Activated T-cell treated with anti-CD3 and anti-CD28 coated beads for 1 hour (primary cell): ENCODE measurements around the gene PKD1L1.
A peak's percentile ranks its signal among the peaks of the same experiment; 100 is the strongest.
"Not testable (repeated sequence)": the region's sequence is repeated elsewhere in the genome, so short reads cannot be mapped to it uniquely, and the experiment has no call there.

ENCODE experiments used
- DNase-seq: peaks from one replicate; pipeline ENCODE4 v3.0.0-alpha.2; 2020; ENCODE audit warnings: low read depth

Gene PKD1L1

DNA sequence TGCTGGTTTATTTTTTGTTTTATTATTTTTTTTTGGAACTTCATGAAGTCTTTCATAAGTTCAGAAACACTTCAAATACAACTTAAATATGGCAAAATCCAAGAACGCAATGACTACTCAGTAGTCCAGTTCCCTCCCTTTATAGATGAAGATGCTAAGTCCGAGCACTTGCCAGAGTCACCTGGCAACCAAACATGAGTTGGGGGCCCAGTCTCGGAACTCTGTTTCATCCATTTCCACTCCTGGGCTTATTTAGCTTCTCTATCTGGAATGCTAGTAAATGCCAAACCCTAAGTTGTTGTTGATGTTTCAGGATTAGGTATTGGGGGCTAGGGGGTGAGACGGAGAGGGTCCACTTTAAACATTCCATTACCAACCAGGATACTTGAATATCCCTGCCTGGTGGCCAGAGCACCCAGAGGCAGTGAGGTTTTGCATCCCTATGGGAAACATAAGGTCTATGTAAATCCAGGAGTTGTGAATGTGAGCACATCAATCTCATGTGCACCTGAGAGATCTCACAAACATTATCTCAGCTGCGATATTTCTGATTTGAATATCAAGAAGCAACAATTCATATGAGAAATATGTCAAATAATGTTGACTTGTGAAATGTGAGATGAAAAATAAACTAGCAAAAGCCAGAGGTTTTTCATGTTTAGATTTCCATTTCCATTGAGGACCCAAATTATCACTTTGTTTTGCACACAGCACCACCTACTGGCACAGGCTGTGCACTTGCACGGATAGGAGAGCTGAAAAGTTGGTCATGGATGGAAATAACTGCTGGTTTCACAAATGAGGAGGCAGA, 129.3 kb downstream of the PKD1L1 start:
- peak; percentile 18 for DNase-seq

DNA sequence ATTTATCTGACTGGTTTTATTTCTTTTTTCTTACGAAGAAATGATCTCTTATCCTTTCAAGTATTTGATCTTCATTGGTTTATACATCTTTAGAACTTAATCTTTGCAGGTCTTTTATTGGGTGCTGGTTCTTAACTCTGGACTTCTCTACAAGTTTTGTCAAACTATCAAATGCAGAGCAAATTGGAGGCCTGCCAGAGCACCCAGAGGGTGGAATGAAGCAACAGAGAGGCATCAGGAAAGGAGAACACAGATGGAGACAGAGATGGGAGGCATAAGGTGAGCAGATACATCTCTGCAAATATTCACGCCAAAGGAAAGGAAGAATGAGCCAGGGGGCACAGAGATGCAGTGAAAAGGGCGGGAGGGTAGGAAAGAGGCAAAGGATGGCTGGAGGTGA, 130.3 kb downstream of the PKD1L1 start:
- no peak for DNase-seq

DNA sequence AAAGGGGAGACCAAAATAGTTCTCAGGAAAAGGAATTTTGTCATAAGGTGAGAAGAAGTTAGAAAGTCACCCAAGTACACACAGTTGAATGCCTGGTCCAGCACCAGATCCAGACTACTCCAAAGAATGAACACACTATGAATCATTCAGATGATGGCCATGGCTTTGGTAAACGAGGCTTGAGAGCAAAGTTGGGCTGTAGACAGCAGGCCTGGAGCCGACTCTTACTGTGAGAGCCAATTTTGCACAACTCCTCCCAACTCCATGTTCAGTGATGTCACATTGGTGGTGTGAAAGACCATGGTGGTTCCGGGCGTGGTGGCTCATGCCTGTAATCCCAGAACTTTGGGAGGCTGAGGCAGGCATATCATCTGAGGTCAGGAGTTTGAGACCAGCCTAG, 131.6 kb downstream of the PKD1L1 start:
- no peak for DNase-seq

DNA sequence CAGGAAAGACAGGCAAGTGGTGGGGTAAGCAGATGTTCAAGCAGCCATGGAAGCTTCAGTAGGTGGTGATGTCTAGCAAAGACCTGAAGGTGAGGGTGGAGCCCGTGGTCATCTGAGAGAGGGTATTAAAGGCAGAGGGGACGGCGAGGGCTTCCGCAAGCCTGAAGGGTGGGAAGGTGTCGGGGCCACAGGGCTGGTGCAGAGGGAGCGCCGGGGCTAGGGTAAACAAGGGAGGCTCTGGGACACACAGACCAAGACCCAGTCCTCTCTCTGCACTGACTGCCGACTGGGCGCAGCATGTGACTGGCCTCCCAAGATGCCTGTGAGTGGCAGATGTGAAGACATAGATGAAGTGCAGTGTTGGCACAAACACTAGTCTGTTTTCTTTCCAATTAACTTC, 132.4 kb downstream of the PKD1L1 start:
- no peak for DNase-seq

DNA sequence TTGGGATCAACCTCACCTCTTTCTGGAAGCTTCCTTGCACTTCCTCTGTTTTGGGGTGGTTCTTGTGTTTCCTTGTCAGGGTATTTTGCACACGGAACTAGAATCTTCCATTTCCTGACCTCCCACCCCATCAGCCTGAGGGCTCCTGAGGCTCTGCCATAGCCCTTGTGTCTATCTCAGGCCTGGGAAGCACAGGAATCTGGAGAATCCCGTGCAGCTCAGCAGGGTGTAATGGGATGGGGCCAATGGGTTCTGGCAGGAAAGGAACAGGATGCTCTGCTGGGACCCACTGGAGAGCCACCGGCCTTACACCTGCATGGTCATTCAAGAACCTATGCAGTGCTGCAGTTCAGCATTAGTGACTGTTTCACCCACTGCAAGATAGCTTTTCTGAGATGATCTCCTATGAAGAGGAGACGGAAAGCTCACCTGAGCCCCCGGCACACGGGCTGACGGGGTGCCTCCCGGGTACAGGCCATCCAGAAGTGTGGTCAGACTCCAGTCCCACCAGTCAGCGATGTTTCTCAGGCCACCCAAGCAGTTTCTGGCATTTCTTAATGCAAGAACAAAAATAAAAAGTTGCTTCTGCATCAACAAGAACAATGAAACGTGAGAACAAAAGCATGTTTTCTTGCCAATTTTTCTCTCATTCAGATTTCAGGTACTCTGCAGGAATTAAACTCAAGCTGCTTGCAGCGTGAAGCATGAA, 133.2 kb downstream of the PKD1L1 start:
- no peak for DNase-seq

DNA sequence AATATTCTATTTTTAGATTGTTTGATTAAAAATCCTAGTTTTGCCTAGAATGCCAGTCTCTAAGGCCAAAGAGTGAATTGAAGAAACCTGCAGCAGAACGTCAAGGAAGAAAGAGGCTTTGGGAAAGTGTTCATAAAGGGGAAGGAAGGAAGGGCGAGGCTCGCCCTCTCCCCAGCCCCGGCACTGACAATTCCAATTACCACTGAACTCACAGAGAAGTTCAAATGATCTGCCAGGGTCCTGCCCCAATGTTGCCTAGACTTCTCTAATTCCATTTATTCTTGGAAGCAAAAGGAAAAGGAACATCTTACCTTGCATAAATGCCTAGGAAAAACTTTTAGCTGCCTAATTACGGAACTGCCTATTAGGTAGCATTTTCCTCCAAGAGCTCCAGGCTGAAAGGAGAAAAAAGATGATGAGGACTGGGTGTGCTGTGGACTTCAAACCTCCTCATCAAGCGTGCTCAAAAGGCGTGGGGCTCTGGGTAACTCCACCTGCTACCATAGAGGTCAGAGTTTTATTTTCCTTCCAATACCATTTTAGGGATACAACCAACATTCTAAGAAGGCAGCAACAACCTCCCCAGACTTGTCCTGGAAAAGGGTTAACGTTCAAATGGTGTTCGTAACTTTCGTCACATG, 134.5 kb downstream of the PKD1L1 start:
- no peak for DNase-seq

DNA sequence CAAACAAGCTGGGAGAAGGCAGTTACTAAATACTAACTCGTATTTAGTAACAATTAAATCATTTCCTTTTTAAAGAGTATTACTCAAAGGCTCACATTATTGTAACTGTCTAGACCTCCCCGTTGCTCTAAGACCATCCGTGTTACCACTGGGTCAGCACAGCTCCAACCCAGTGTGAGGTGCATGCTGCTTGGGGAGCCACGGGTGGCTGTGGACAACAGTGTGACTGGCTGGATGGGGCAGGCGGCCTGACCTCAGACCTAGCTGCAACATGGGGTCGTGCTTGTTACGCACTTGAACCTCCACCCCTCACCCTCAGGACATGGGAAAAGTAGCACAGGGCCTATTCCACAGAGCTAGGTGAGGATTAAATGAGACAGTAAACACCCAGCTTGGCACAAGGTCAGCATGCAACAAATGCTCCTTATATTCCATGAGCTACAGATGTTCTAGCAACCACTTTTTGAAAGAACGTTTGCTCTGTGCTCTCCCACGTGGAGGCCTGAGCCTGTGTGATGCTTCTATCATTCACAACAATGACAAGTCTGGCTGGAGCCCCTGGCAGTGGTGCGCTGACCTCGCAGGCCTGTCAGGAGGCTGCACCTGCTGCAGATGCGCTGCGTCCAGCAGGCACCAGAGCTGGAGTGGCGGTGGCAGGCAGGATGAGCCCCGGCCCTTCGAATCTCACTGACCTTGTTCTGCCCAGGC, 135.7 kb downstream of the PKD1L1 start:
- DNase-seq = no peak

DNA sequence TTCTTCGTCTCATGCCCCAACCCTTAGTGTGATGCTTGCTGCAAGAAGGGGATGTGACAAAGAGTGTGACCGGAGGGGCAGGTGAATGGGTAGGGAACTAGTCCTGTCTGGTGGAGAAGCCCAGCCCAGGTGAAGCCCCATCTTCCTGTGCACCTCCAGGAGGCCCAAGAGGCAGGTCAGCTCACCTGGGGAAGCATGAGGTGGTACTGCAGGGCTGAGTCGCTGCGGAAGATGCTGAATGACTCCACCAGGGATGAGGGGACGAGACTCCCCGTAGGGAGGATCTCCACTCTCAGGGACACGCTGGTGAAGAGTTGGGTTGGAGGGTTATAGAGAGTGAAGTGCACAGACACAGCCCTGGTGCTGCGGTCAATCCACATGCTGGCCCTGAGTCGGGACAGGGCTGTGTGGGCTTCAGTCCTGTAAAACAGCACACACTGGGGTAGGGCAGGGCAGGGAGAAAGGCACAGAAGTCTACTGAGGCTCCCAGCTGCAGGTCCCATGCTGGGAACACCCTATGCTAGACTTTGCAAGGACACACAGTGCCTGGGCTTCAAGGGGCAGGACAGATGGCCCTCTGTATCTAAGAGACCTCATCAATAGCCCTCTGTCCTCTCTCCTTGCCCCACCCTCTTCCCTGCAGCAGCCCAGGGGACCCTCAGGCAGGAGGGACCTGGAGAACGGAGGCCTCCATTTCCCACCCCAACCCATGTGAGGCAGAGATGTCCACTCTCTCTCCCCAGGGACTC, 136.5 kb downstream of the PKD1L1 start:
- no peak for DNase-seq

DNA sequence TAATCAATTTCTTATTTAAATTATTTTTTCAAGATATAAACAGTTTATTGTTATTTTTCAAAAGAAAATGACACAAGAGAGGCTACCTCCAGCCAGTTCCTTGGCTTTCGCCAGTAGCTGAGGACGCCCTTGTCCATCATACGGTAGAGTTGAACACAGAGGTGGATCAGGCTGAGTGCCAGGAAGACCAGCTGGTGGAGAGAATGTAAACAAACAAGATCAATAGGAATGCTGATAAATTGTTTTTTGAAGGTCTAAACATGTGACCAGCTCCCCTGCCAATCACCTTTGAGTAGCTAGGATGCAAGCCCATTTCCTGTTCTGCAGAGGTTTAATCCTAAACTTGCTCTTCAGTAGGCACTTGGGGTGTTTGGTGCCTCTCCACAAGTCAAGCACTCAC, 138.9 kb downstream of the PKD1L1 start:
- no peak for DNase-seq

DNA sequence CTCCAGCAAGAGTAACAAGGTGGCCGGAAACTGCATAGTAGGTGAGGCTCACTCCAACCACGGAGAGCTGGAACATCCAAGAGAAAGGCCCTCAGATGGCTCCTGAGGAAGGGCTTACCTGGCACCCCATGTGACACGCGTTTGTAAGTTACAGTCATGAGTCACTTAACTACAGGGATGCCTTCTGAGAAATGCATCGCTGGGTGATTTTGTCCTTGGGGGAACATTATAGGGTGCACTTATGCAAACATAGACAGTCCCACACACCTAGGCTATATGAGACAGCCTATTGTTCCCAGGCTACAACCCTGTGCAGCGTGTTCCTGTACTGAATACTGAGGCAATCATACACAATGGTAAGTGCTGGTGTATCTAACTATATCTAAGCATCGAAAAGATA, 139.9 kb downstream of the PKD1L1 start:
- DNase-seq = no peak

DNA sequence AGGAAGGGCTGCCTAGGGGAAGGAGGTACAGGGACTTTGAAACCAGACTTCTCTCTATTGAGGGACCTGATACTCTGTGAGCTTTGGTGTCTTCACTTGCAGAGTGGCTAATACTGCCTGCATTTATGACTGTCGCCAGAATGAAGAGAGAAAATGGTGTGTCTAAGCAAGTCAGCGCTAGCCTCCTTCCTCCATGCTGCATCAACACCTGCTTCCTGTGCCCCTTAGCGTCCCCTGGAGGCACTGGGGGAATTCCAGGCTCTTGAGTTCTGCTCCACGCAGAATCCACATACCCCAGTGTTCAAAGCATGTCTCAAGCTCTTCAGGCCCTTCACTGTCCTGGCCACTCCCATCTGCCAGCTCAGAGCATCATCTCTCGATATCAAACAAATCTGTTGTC, 140.5 kb downstream of the PKD1L1 start:
- DNase-seq = no peak

DNA sequence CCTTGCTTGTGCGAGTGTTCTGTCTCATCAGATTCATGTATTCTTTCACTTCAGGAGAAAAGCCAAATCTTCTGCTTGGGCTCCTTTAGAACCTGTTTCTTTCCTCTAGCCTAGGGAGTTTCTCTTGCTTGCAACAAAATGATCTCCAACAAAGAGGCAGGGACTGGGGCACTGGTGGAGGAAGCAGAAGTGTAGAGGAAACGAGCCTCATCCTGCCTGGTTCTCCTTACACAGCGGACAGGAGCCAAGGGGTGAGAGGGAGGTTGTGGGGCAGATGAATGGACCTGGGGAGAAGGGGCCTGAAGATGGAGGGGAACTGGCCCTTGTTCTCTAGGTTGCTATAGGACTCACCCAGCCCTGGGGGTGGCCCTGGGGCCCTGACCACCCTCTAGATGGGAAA, 141.1 kb downstream of the PKD1L1 start:
- no peak for DNase-seq

DNA sequence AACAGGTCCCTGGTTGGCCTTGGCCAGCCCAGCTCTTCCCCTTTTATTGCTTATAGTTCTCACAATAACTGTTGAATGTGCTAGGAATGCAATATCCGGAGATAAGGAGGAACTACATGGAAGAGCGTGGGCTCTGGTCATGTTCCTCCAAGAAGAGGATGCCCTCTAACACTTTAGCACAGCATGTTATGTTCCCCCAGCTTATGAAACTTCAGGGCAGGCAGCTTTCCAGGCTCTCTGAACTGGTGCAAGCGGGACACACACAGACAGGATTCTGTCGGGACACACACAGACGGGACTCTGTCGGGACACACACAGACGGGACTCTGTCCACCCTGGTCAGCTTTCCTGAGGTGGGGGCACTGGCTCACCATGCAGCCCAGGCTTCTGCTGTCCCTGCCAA, 141.6 kb downstream of the PKD1L1 start:
- no peak for DNase-seq

DNA sequence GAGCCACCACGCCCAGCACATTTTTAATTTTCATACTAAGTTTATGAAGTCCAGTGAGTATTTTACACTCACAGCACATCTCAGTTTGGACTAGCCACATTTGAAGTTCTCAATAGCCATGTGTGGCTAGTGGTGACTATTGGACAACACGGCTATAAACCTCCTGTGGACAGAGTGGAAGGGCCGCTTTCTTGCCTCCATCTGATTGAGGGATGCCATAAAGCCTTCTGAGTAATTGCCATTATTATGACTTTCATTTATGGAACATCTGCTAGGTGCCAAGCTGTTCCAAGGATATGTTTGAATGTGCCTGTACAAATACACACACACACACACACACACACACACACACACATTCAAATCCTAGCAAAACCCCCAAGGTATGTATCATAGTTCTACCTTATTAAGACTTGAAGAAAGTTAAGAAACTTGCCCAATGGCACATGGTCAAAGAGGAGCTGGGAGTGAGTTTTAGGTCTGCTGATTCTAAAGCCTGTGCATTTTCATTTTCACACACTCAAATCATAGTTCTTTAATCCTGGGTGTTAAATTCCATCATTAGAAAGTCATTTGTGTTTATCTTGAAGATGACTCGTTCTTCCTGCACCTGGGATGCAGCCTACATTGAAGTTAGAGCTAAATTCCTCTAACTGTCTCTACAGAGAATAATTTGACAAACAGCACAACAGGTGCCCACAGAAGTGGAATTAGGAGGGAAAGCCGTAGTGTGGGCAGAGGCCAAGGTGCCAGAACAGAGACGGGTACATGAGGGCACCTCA, 143.3 kb downstream of the PKD1L1 start:
- no peak for DNase-seq

DNA sequence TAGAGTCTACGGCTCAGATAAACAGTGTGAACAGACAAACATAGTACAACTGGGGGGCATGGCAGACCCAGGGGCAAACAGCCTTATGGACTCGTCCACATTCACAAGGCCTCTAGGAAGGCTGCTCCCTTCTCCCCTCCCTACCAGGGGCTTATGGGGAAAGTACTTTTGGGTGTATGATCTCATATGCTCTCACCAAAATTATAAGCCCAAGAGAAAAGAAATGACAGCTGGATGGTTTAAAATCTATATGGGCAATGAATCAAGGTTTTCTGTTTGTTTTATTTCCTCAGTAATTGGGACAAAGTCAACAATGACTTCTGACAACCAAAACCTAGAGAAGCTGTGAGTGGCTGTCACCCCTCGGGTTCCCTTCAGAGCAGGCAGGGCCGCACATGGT, 144.4 kb downstream of the PKD1L1 start:
- no peak for DNase-seq

DNA sequence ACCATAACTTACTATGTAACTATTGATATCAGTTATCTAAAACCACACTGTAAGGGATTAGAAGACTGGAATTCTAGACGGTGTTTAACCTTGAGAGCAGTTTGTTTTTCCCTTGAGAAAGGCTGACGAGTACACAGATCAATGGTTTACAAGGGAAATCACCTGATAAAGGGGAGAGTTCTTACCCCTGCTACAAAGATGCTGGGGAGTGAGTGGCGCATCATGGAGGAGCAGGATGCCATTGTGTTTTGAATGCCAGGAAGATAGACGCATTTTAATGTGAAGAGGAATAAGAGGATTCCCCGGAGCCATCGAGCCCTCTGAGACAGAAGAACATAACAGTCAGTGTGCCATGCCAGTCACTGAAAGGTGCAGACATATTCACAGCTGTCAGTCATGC, 145.2 kb downstream of the PKD1L1 start:
- no peak for DNase-seq

DNA sequence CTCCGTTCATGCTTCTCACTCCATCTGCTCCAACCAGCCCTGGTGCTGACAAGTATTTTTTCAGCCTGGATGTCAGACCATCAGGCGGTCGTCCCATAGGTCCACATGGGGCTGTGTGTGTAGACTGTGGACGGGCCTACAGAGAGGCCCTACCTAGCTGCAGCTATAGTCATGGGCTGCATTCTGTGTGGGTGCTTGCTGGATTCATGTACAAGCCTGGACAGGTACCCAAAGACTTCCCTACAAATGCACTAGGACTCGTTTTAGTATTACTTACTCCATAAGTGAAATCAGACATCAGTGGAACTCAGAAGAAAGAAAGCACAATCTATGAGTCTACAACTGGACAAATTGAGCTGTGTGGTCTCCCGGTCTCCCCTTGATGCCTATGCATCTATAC, 146.8 kb downstream of the PKD1L1 start:
- no peak for DNase-seq

DNA sequence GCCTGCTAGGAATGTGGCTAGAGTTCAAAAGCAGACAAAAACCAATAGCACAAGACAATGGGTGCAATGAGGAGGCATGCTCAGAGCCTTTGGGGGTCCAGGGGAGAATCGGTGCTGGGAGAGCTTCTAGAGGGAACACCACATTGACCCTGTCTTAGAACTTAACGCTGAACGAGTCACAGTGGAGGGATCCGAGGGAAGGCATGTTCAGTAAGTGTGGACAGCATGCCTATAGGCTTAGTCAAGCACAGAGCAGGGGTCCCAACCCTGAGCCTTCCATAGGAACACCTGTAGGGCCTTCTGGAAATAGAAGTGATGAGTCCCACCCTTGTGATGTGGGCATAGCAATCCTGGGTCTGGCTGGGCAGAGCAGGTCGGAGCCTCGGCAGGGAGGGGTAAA, 148.7 kb downstream of the PKD1L1 start:
- no peak for DNase-seq

DNA sequence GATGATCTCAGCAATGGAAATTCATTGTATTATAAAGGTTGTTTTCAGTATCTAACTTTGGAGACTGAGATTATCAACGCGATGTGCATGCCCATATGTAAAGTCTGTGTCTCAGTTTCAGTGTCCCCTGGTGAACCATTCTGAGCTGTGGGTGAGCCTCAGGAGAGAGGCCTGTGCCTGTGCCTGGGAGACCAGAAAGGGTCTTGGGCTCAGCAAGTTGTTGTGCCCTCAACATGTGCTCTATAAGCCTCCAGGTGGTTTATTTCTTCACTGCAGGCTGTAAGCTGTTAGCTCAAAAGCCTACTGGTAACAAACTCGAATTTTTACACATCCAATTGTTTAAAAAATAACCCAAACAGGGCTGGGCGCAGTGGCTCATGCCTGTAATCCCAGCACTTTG, 151.9 kb downstream of the PKD1L1 start:
- DNase-seq = no peak

DNA sequence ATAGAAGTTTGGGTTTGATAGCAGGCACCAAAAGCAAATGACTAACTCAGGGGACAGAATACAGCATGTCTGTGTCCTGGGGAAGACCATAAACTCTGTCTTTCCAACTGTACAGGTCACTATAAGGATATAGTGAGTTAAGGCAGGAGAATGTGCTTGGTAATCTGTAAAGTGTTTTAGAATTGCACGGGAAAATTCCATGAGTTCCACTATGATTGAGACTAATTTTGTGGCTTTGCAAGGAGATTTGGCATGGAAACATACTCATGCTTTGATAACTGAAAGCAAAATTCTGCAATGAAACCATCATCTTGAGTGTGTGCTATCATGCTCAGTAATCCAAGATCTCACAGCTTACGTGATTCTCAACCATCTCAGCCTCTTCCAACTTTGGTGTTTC, 152.6 kb downstream of the PKD1L1 start:
- no peak for DNase-seq

DNA sequence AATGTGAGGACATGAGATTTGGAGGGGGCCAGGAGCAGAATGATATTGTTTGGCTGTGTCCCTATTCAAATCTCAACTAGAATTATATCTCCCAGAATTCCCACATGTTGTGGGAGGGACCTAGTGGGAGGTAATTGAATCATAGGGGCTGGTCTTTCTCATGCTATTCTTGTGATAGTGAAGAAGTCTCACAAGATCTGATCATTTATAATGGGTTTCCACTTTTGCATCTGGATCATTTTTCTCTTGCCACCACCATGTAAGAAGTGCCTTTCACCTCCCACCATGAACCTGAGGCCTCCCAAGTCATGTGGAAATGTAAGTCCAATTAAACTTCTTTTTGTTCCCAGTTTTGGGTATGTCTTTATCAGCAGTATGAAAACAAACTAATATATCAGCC, 153.1 kb downstream of the PKD1L1 start:
- not testable (repeated sequence) for DNase-seq
